HG03064 (cell line): ENCODE measurements around the gene FHL1.
"Not testable (repeated sequence)": the region's sequence is repeated elsewhere in the genome, so short reads cannot be mapped to it uniquely, and the experiment has no call there.

Experiments used
- ATAC-seq: cut with Tn5 transposase; IDR thresholded peaks from one replicate; pipeline ENCODE4 v1.9.1; 2021; ENCODE audit warnings: low read depth; ENCODE audit not compliant: unreplicated experiment

Gene FHL1

GRCh38 chrX:136206916-136207315 lies 59.6 kb downstream of the FHL1 start:
- no peak for ATAC-seq

- ATAC-seq: no peak
Measured at GRCh38 chrX:136207546-136207945, 60.2 kb downstream of the FHL1 start.

- no peak for ATAC-seq
Measured at GRCh38 chrX:136209016-136209738, 61.8 kb downstream of the FHL1 start.

- ATAC-seq: no peak
Measured at GRCh38 chrX:136209751-136210150, 62.4 kb downstream of the FHL1 start.

GRCh38 chrX:136210243-136210642 lies 62.9 kb downstream of the FHL1 start:
- no peak for ATAC-seq

GRCh38 chrX:136210806-136211205 lies 63.5 kb downstream of the FHL1 start:
- no peak for ATAC-seq

GRCh38 chrX:136211766-136212556 lies 64.6 kb downstream of the FHL1 start:
- no peak for ATAC-seq

GRCh38 chrX:136212557-136213111 lies 65.3 kb downstream of the FHL1 start:
- ATAC-seq: no peak

- ATAC-seq: no peak
Measured at GRCh38 chrX:136214551-136214950, 67.2 kb downstream of the FHL1 start.

- no peak for ATAC-seq
Measured at GRCh38 chrX:136215559-136215958, 68.2 kb downstream of the FHL1 start.

GRCh38 chrX:136219893-136220292 lies 72.6 kb downstream of the FHL1 start:
- ATAC-seq: no peak

GRCh38 chrX:136220540-136220939 lies 73.2 kb downstream of the FHL1 start:
- ATAC-seq: no peak

GRCh38 chrX:136220951-136221350 lies 73.6 kb downstream of the FHL1 start:
- ATAC-seq: no peak

- ATAC-seq: no peak
Measured at GRCh38 chrX:136221851-136222513, 74.6 kb downstream of the FHL1 start.

GRCh38 chrX:136227074-136227473 lies 79.7 kb downstream of the FHL1 start:
- ATAC-seq: no peak

- ATAC-seq: no peak
Measured at GRCh38 chrX:136227948-136228838, 80.9 kb downstream of the FHL1 start.

- no peak for ATAC-seq
Measured at GRCh38 chrX:136228839-136229207, 81.5 kb downstream of the FHL1 start.

GRCh38 chrX:136237074-136237473 lies 89.7 kb downstream of the FHL1 start:
- ATAC-seq: no peak

GRCh38 chrX:136237849-136238248 lies 90.5 kb downstream of the FHL1 start:
- ATAC-seq: not testable (repeated sequence)

- ATAC-seq: no peak
Measured at GRCh38 chrX:136246201-136246600, 98.9 kb downstream of the FHL1 start.
